Measurements from ENCODE around the gene CAMTA1. TPM values are rescaled to one million over a fixed set of nuclear protein-coding genes. Genes with fewer than 3 reads are reported as not detected.

CAMTA1 gene
- total RNA-seq, 1 donor from 2014 or later = 160 TPM

GRCh38 chr1:6981595-6981994, 196.3 kb downstream of the CAMTA1 start:
- Histone ChIP-seq H3K9me3 (replicated peaks) (no peaks in the 10 kb centered on the region), H3K27ac (replicated peaks) (no peak overlapping the region), H3K4me1 (no peaks in the 10 kb centered on the region), H3K27me3 (ENCODE audit: low read depth) (peaks cover 14% of the 10 kb centered on the region), H3K4me3 (no peak overlapping the region), H3K36me3 (no peaks in the 10 kb centered on the region)
- no peak for TF ChIP-seq CTCF (IDR thresholded peaks at IDR 0.05; ENCODE audit: borderline replicate concordance)
- intact Hi-C loops (cut with micrococcal nuclease) = no loop called here
- DNase-seq = no peak

GRCh38 chr1:6982443-6982842, 197.2 kb downstream of the CAMTA1 start:
- intact Hi-C loops (cut with micrococcal nuclease) = no loop called here
- Histone ChIP-seq H3K9me3 (replicated peaks) (no peaks in the 10 kb centered on the region), H3K27me3 (ENCODE audit: low read depth) (peaks cover 17% of the 10 kb centered on the region), H3K4me3 (no peak overlapping the region), H3K4me1 (no peaks in the 10 kb centered on the region), H3K27ac (replicated peaks) (no peak overlapping the region), H3K36me3 (no peaks in the 10 kb centered on the region)
- no peak for TF ChIP-seq CTCF (IDR thresholded peaks at IDR 0.05; ENCODE audit: borderline replicate concordance)
- no peak for DNase-seq

- no peaks in the 10 kb centered on the region for H3K4me1 ChIP-seq
- no peaks in the 10 kb centered on the region for H3K36me3 ChIP-seq
- H3K9me3 ChIP-seq (replicated peaks) = no peaks in the 10 kb centered on the region
- intact Hi-C loops (cut with micrococcal nuclease) = no loop called here
- no peak for DNase-seq
- H3K27me3 ChIP-seq (ENCODE audit: low read depth) = peaks cover 20% of the 10 kb centered on the region
- H3K27ac ChIP-seq (replicated peaks) = no peak overlapping the region
- no peak overlapping the region for H3K4me3 ChIP-seq
- no peak for TF ChIP-seq CTCF (IDR thresholded peaks at IDR 0.05; ENCODE audit: borderline replicate concordance)
Measured at GRCh38 chr1:6982860-6983259, 197.6 kb downstream of the CAMTA1 start.

GRCh38 chr1:6984536-6984935, 199.3 kb downstream of the CAMTA1 start:
- Histone ChIP-seq H3K9me3 (replicated peaks) (no peaks in the 10 kb centered on the region), H3K4me3 (no peak overlapping the region), H3K27me3 (ENCODE audit: low read depth) (peaks cover 27% of the 10 kb centered on the region), H3K27ac (replicated peaks) (no peak overlapping the region), H3K36me3 (no peaks in the 10 kb centered on the region), H3K4me1 (no peaks in the 10 kb centered on the region)
- TF ChIP-seq CTCF (IDR thresholded peaks at IDR 0.05; ENCODE audit: borderline replicate concordance) = no peak
- intact Hi-C loops (cut with micrococcal nuclease) = no loop called here
- DNase-seq = no peak

- Histone ChIP-seq H3K9me3 (replicated peaks) (no peaks in the 10 kb centered on the region), H3K27ac (replicated peaks) (no peak overlapping the region), H3K4me1 (no peaks in the 10 kb centered on the region), H3K4me3 (no peak overlapping the region), H3K36me3 (no peaks in the 10 kb centered on the region), H3K27me3 (ENCODE audit: low read depth) (peaks cover 27% of the 10 kb centered on the region)
- TF ChIP-seq CTCF (IDR thresholded peaks at IDR 0.05; ENCODE audit: borderline replicate concordance) = no peak
- DNase-seq = no peak
- intact Hi-C loops (cut with micrococcal nuclease) = no loop called here
Measured at GRCh38 chr1:6984986-6985385, 199.7 kb downstream of the CAMTA1 start.

Measured in left ventricle myocardium inferior (tissue), 1 donor.